ENCODE data around the gene EGLN1. TPM values are rescaled to one million over a fixed set of nuclear protein-coding genes. Genes with fewer than 3 reads are reported as not detected.

Gene EGLN1
- total and polyA plus RNA-seq, 2 of the 8 experiments (the other 6 are each of a cell fraction or from before 2014, with no cell fraction given), result 4.0 to 6.4 TPM

DNA sequence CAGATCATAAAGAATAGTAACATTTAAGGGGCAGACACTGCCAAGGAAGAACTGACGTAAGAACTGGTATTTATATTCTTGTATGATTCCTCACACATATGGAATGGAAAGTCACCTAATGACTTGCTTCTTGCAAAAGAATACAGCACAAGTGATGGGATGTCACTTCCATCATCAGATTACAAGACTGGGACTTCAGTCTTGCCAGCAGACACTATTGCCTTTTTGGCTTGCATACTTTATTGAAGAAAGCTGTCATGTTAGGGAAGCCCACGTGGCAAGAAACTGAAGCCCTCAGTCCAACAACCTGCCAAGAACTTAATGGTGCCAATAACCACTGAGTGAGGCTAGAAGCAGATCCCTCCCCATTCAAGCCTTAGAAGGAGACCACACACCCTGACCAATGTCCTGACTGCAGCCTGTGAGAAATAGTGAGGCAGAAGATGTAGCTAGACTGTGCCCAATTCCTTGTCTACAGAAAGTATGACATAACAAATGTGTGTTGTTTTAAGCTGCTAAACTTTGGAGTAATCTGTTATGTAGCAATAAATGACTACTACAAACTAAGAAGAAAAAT is 12.0 kb downstream of the EGLN1 start (continued):
- TF ChIP-seq, protein P1, sequence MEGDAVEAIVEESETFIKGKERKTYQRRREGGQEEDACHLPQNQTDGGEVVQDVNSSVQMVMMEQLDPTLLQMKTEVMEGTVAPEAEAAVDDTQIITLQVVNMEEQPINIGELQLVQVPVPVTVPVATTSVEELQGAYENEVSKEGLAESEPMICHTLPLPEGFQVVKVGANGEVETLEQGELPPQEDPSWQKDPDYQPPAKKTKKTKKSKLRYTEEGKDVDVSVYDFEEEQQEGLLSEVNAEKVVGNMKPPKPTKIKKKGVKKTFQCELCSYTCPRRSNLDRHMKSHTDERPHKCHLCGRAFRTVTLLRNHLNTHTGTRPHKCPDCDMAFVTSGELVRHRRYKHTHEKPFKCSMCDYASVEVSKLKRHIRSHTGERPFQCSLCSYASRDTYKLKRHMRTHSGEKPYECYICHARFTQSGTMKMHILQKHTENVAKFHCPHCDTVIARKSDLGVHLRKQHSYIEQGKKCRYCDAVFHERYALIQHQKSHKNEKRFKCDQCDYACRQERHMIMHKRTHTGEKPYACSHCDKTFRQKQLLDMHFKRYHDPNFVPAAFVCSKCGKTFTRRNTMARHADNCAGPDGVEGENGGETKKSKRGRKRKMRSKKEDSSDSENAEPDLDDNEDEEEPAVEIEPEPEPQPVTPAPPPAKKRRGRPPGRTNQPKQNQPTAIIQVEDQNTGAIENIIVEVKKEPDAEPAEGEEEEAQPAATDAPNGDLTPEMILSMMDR (IDR thresholded peaks at IDR 0.05; ENCODE audit: control extremely low read depth in 1 of 3, insufficient read depth in 1 of 3, low read depth in 1 of 3, low read length in 3 of 3), result no peak
- TF ChIP-seq BRCA1 (IDR thresholded peaks at IDR 0.05; ENCODE audit: low read depth, low read length), result no peak

Measured in H1 (cell line).